A673 (cell line): ENCODE results near the gene MAPRE3. TPM values are rescaled to one million over a fixed set of nuclear protein-coding genes. Genes with fewer than 3 reads are reported as not detected.

ENCODE experiments used
- BruUV-seq: library from RNA; stranded (reverse); fragments of 400-500 nt; replicated peaks from 2 replicates; lab custom pipeline; 2021; lab: Mats Ljungman, UMichigan
- CTCF ChIA-PET: fragments of 300-600 bp; sonication (Branson Sonifier 250); formaldehyde crosslinking; loops from one replicate; lab custom pipeline; 2022; ENCODE audit warnings: antibody characterized with exemption; lab: Charles Lee
- POLR2A ChIA-PET: fragments of 300-600 bp; sonication (Branson Sonifier 250); formaldehyde crosslinking; loops from one replicate; lab custom pipeline; 2022; ENCODE audit warnings: antibody characterized with exemption; ENCODE audit not compliant: low non-redundant PET; lab: Charles Lee
- DNase-seq: peaks from one replicate; pipeline ENCODE4 v3.0.0-alpha.2; 2015; ENCODE audit warnings: low spot score
- H3K27ac ChIP-seq: fragments of 200-600 bp; sonication (generic); 2 replicates; pipeline ENCODE4 v1.5.1; 2016; ENCODE audit warnings: mixed run types, low read depth, mild to moderate bottlenecking, mixed read lengths, antibody characterized with exemption, low read length; ENCODE audit not compliant: poor library complexity, severe bottlenecking
- H3K27me3 ChIP-seq: fragments of 200-600 bp; sonication (generic); replicated peaks from 2 replicates; pipeline ENCODE4 v1.6.1; 2017; ENCODE audit warnings: mixed run types, low read depth, mild to moderate bottlenecking, mixed read lengths, antibody characterized with exemption, low read length; ENCODE audit not compliant: insufficient read depth, poor library complexity
- H3K36me3 ChIP-seq: fragments of 200-600 bp; sonication (generic); 2 replicates; pipeline ENCODE4 v1.6.1; 2016; ENCODE audit warnings: mixed run types, mild to moderate bottlenecking, mixed read lengths, antibody characterized with exemption, low read length; ENCODE audit not compliant: insufficient read depth, poor library complexity, severe bottlenecking
- H3K4me1 ChIP-seq: fragments of 200-600 bp; sonication (generic); 2 replicates; pipeline ENCODE4 v1.6.1; 2017; ENCODE audit warnings: mixed run types, mild to moderate bottlenecking, mixed read lengths, antibody characterized with exemption, low read length; ENCODE audit not compliant: insufficient read depth, poor library complexity, severe bottlenecking
- H3K4me3 ChIP-seq: fragments of 200-600 bp; sonication (generic); 2 replicates; pipeline ENCODE4 v1.5.1; 2016; ENCODE audit warnings: low read depth, mixed run types, mild to moderate bottlenecking, mixed read lengths, low read length; ENCODE audit not compliant: poor library complexity, severe bottlenecking
- H3K9me3 ChIP-seq: fragments of 200-600 bp; sonication (generic); 2 replicates; pipeline ENCODE4 v1.6.1; 2016; ENCODE audit warnings: mixed run types, low read depth, mild to moderate bottlenecking, mixed read lengths, antibody characterized with exemption, low read length; ENCODE audit not compliant: poor library complexity, severe bottlenecking
- EZH2 ChIP-seq: fragments of 200-600 bp; sonication (generic); IDR thresholded peaks from 2 replicates; pipeline ENCODE4 v1.6.1; 2017; ENCODE audit warnings: borderline replicate concordance, low read depth, mild to moderate bottlenecking, mixed read lengths, antibody characterized with exemption, low read length; ENCODE audit not compliant: poor library complexity, severe bottlenecking
- intact Hi-C: fragments of 100-400 bp; cut with micrococcal nuclease; formaldehyde crosslinking; loops from one replicate; pipeline ENCODE4 v1.10.0; 2022; ENCODE audit not compliant: unreplicated experiment
- total RNA-seq: library from RNA; stranded (reverse); gene quantifications from 2 replicates; pipeline ENCODE4 v1.2.3, GENCODE V29; 2021
- TF ChIP-seq, protein P1 (sequence below): fragments of 300-800, 200-600 bp; sonication (generic); conservative IDR thresholded peaks from 2 replicates; pipeline ENCODE4 v1.5.1; 2017; ENCODE audit warnings: low read depth, mild to moderate bottlenecking, antibody characterized with exemption, low read length, moderate library complexity, mixed read lengths

Gene MAPRE3
- total RNA-seq, 1 experiment from 2014 or later, result 8.4 TPM

DNA sequence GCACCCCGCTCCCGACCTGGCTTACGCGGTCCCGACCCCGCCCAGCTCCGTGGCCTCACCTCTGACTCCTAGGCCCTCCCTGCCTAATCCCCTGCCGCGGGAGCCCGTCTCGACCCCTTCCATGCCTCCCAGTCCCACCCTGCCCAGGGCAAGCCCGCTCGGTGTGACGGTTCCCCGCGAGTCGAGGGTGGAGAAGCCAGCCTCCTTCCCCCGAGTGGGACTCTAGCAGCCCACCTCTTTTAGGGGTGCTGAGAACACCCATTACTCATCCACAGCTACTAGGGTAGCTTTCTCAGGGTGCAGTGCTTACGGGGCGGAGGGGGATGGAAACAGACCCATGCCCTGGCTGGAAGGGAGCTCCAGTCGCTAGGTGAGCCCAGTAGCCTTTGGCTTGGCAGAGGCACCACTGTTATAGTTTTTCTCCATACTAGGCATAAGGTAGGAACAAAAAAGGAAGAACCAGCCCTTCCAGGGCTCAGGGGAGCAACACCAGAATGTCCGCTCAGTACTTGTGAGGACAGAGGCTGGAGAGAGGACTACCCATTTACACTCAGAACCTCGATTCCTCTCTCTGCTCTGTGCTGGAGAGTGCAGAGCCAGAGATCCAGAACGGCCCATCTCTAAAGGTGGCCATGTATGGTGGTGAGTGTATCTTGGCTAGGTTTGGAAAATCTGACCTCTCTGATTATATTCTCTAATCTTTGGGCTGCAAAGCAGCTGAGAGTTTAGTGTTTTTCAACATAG lies 81.6 kb downstream of the MAPRE3 start:
- CTCF ChIA-PET, result interaction anchor here (0.6 kb wide), 1 partner anchor 38 kb away, joined by 3 read pairs; no protein-coding TSS in a partner anchor
- BruUV-seq, result no TSS peak

DNA sequence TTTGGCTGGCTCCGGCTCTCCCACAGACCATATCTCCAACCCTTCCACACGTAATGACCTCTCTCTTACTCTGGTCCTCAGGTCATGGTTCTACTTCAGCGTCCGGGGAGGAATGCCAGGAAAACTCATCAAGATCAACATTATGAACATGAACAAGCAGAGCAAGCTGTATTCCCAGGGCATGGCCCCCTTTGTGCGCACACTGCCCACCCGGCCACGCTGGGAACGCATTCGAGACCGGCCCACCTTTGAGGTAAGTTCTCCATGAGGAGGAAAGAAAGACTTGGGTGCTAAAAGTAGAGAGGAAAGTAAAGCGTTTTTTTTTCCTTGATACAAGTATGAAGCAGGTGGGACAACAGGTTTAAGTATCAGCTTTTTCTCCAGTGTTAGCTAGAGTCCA lies 82.9 kb downstream of the MAPRE3 start:
- H3K4me3 ChIP-seq, result no peak overlapping the region
- DNase-seq, result no peak
- CTCF ChIA-PET, result no interaction called here
- no peak for TF ChIP-seq EZH2
- TF ChIP-seq, protein P1, sequence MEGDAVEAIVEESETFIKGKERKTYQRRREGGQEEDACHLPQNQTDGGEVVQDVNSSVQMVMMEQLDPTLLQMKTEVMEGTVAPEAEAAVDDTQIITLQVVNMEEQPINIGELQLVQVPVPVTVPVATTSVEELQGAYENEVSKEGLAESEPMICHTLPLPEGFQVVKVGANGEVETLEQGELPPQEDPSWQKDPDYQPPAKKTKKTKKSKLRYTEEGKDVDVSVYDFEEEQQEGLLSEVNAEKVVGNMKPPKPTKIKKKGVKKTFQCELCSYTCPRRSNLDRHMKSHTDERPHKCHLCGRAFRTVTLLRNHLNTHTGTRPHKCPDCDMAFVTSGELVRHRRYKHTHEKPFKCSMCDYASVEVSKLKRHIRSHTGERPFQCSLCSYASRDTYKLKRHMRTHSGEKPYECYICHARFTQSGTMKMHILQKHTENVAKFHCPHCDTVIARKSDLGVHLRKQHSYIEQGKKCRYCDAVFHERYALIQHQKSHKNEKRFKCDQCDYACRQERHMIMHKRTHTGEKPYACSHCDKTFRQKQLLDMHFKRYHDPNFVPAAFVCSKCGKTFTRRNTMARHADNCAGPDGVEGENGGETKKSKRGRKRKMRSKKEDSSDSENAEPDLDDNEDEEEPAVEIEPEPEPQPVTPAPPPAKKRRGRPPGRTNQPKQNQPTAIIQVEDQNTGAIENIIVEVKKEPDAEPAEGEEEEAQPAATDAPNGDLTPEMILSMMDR, result no peak
- no peak overlapping the region for H3K27ac ChIP-seq
- no TSS peak for BruUV-seq
- no peaks in the 10 kb centered on the region for H3K27me3 ChIP-seq
- POLR2A ChIA-PET, result no interaction called here
- no peaks in the 10 kb centered on the region for H3K9me3 ChIP-seq
- intact Hi-C loops, result no loop called here
- peaks cover 12% of the 10 kb centered on the region for H3K4me1 ChIP-seq
- peaks cover 52% of the 10 kb centered on the region for H3K36me3 ChIP-seq

More for the DNA sequence above, 81.6 kb downstream of the MAPRE3 start:
- H3K36me3 ChIP-seq, result peaks cover 41% of the 10 kb centered on the region
- H3K27me3 ChIP-seq, result no peaks in the 10 kb centered on the region
- POLR2A ChIA-PET, result interaction anchor here (0.6 kb wide), 1 partner anchor 706 kb away, joined by 8 read pairs; the partner anchor contains the start of gene SELENOI
- H3K9me3 ChIP-seq, result no peaks in the 10 kb centered on the region
- no peak for TF ChIP-seq EZH2
- TF ChIP-seq, protein P1, result no peak
- peak overlapping the region; percentile 74 for H3K4me3 ChIP-seq
- peak overlapping the region; percentile 91 for H3K27ac ChIP-seq
- intact Hi-C loops, result no loop called here
- peaks cover 12% of the 10 kb centered on the region for H3K4me1 ChIP-seq
- no peak for DNase-seq

DNA sequence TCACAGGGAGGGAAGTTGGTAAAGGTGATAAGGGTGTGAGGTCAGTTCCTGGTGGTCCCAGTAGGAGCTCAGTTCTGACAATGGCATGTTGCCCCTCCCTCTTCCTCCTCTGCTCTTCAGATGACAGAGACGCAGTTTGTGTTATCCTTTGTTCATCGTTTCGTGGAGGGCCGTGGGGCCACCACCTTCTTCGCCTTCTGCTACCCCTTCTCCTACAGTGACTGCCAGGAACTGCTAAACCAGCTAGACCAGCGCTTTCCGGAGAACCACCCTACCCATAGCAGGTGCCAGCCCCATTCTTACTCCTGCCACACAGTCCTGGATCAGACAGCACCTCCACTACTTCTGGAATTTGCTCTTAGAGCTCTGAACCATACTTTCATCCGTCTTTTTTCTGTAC lies 83.3 kb downstream of the MAPRE3 start:
- DNase-seq, result no peak
- ChIA-PET CTCF (no interaction called here), POLR2A (interaction anchor here (0.8 kb wide), 1 partner anchor 36 kb away, joined by 4 read pairs; no protein-coding TSS in a partner anchor)
- Histone ChIP-seq H3K4me1 (peaks cover 12% of the 10 kb centered on the region), H3K36me3 (peaks cover 52% of the 10 kb centered on the region), H3K27me3 (no peaks in the 10 kb centered on the region), H3K9me3 (no peaks in the 10 kb centered on the region), H3K4me3 (no peak overlapping the region), H3K27ac (no peak overlapping the region)
- TF ChIP-seq, protein P1, result no peak
- TF ChIP-seq EZH2, result no peak
- no TSS peak for BruUV-seq
- intact Hi-C loops, result no loop called here
